NCI-H1436 treated with DMSO at 0.1 percent for 48 hours (cell line): ENCODE measurements around the gene CACNA1E.
A peak's percentile ranks its signal among the peaks of the same experiment; 100 is the strongest.

Source experiments
- DNase-seq: peaks from one replicate; lab custom pipeline; 2025; lab: John Stamatoyannopoulos, UW

CACNA1E gene

GRCh38 chr1:181483285-181484195, at the start of gene CACNA1E:
Gene CACNA1E, plus strand, starts transcription at chr1:181483517. Its CDS starts 228 bp downstream, at chr1:181483745.
- DNase-seq = no peak

GRCh38 chr1:181433931-181434330, 49.4 kb upstream of the CACNA1E start:
- DNase-seq = no peak

GRCh38 chr1:181438013-181438412, 45.3 kb upstream of the CACNA1E start:
- DNase-seq = no peak

- no peak for DNase-seq
These were observed 42.8 kb upstream of the CACNA1E start for GRCh38 chr1:181440510-181440909.

- DNase-seq = no peak
These were observed 41.2 kb upstream of the CACNA1E start for GRCh38 chr1:181442181-181442525.

GRCh38 chr1:181443231-181443853, 40.0 kb upstream of the CACNA1E start:
- DNase-seq = no peak

- no peak for DNase-seq
These were observed 37.9 kb upstream of the CACNA1E start for GRCh38 chr1:181445436-181445835.

GRCh38 chr1:181448461-181448860, 34.9 kb upstream of the CACNA1E start:
- no peak for DNase-seq

GRCh38 chr1:181451661-181452230, 31.6 kb upstream of the CACNA1E start:
- no peak for DNase-seq

GRCh38 chr1:181452746-181453145, 30.6 kb upstream of the CACNA1E start:
- DNase-seq = no peak

- no peak for DNase-seq
These were observed 29.6 kb upstream of the CACNA1E start for GRCh38 chr1:181453541-181454201.

- no peak for DNase-seq
These were observed 26.8 kb upstream of the CACNA1E start for GRCh38 chr1:181456551-181456950.

- DNase-seq = no peak
These were observed 24.9 kb upstream of the CACNA1E start for GRCh38 chr1:181458419-181458818.

- DNase-seq = no peak
These were observed 24.2 kb upstream of the CACNA1E start for GRCh38 chr1:181459067-181459466.

- no peak for DNase-seq
These were observed 13.5 kb upstream of the CACNA1E start for GRCh38 chr1:181469829-181470228.

GRCh38 chr1:181475580-181475979, 7.7 kb upstream of the CACNA1E start:
- DNase-seq = no peak

- no peak for DNase-seq
These were observed 6.7 kb upstream of the CACNA1E start for GRCh38 chr1:181476581-181476980.

GRCh38 chr1:181478306-181478705, 5.0 kb upstream of the CACNA1E start:
- no peak for DNase-seq

- peak; percentile 40 for DNase-seq
These were observed 4.1 kb upstream of the CACNA1E start for GRCh38 chr1:181479137-181479745.

GRCh38 chr1:181482001-181482430, 1.3 kb upstream of the CACNA1E start:
- no peak for DNase-seq

GRCh38 chr1:181482521-181483284, 614 bp upstream of the CACNA1E start:
- peak; percentile 2 for DNase-seq
